HPDE6-E6E7 (cell line): ENCODE data around the gene MFNG.
A peak's percentile ranks its signal among the peaks of the same experiment; 100 is the strongest.
"Not testable (repeated sequence)": the region's sequence is repeated elsewhere in the genome, so short reads cannot be mapped to it uniquely, and the experiment has no call there.

Experiments
- DNase-seq: peaks from one replicate; pipeline ENCODE4 v3.0.0; 2011; ENCODE audit warnings: missing footprints; ENCODE audit errors: extremely low spot score

MFNG gene

DNA sequence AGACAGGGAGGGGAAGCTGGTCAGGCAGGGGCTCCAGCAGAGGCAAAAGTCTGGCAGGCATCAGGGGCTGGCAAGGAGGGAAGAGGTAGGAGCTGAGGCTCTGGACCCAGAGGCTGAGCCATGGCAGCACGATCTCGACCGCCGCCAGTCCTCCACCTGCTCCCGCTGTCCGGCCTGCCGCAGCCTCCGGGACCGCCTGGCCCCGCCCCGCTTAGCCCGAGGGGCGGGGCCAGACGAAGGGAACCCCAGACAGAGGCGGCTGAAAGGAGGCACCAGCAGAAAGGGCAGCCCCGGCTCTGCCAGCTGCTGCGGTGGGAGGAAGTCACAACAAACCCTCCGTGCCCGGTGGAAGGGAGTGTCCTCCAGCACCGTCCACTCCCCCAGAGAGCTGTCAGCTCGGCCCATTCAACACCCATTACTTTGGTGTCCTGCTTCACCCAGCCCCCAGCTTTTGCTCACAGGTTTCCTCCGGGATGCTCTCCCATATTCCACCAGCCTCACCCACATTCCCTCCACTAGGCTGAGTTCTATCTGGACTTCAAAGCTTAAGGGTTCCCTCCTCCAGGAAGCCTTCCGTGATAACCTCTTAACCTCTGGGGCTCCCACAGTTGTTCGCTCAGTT is at the start of gene MFNG:
Gene MFNG (minus strand): TSS at position 161 of the 622 bp plus-strand sequence. CDS start 207 bp downstream, outside the sequence.
- DNase-seq = peak; percentile 45

- no peak for DNase-seq
These were observed 49.0 kb upstream of the MFNG start for GRCh38 chr22:37535159-37535558.

DNA sequence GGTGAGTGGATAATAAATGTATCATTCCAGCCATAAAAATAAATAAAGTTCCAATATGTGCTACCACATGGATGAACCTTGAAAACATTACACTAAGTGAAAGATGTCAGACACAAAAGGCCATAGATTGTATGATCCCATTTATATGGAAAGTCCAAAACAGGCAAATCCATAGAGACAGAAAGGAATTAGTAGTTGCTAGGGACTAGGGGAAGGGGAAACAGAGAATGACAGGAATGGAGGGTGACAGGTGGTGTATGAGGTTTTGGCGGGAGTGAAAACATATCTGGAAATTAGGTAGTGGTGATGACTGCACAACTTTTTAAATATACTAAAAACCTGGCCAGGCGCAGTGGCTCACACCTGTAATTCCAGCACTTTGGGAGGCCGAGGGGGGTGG is 48.3 kb upstream of the MFNG start:
- no peak for DNase-seq

- DNase-seq = no peak
These were observed 47.8 kb upstream of the MFNG start for GRCh38 chr22:37533995-37534394.

GRCh38 chr22:37529652-37530345 is 43.6 kb upstream of the MFNG start:
- DNase-seq = no peak

GRCh38 chr22:37527952-37528351 is 41.8 kb upstream of the MFNG start:
- DNase-seq = not testable (repeated sequence)

GRCh38 chr22:37527081-37527752 is 41.0 kb upstream of the MFNG start:
- DNase-seq = not testable (repeated sequence)

DNA sequence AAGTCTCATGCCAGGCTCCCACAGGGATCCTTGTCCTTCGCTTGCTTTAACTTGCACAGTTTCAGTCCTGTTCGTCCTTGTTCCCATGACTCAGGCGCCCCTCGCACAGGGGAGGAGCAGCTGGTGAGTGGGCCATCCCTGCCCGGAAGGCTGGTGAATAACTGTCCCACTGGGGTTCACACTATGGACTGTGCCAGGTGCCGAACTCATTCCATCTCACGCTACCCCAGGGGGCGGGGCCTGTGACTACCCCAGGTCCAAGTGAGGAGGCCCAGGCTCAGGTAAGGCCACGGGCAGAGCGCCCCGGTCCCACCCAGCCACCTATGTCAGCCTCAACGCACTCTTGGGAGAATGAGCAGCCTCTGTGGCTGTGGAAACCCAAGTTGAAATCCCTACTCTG is 40.2 kb upstream of the MFNG start:
- DNase-seq = peak; percentile 64

DNA sequence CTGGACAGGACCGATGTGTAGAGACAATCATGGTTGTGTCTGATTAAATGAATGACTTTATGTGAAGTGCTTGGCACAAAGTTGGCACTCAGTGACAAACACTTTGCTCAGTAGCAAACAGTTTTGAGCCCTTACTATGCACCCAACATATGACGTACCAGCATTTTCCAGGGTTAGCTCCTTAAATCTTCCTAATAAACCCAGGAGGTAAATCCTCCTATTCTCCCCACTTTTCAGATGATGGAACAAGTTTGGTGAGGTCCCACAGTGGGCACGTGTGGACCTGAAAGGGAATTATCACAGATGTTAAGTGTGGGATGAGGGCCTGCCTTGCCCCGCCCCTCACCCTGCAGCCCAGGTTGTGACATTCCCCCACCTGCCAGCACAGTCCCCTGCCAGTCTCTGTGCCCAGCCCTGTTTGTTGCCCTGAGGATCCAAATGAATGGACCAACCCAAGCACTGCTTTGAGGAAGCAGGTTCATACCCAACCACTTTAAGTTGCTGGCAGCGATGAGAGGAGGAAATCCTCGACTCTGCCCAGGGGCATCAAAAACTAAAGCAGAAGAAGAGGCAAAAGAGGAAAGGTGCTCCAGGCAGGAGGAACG is 39.7 kb upstream of the MFNG start:
- DNase-seq = no peak

DNA sequence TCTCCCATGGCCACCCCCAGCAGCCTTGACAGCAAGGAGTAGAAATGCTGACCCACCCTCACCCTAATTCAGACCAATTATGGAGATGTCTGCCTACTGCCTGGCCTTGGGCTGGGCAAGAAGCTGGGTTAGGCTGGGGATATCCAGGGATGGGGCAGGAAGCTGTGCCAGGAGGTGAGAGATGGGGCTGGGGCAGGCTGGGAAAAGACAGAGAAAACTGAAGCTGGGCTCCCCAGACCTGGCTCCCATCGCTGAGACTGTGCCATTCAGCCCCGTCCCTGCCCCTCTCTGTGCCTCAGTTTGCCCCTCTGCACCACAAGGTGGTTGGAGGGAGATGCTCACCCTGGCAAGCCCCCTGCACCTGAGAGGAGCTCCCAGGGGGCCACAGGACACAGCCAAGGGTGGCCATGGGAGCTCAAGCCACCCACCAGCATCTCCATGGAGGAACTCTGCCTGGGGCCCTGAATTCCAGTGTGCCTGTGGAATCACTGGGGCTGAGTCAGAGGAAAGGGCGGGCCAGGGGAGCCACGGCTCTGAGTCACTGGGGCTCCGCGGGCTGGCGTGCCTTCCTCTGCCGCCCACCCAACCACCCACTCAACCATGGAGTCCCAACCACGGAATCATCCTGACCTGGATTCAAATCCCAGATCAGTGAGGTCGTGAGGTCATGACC is 39.0 kb upstream of the MFNG start:
- DNase-seq = peak; percentile 80

DNA sequence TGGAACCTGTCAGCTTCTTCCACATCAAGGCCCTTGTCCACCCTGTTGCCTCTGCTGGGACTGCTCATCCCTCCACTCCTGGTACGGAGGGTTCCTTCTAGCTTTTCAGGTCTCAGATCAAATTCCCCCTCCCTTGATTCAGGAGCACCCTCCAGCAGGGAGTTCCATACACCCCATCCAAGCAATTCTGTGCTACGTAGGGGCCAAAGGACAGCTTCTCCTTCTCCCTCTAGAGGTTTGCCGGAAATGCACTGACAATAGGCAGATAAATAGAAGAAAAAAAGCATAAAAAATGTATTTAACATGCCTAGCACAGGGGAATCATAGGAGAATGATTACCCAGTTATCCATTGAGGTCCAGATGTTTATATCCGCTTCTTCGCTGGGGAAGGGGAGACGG is 36.3 kb upstream of the MFNG start:
- no peak for DNase-seq

GRCh38 chr22:37521236-37521739 is 35.1 kb upstream of the MFNG start:
- no peak for DNase-seq

GRCh38 chr22:37520776-37521191 is 34.6 kb upstream of the MFNG start:
- DNase-seq = no peak

- DNase-seq = no peak
These were observed 33.3 kb upstream of the MFNG start, which contains the start of gene CARD10 for GRCh38 chr22:37519268-37520195. Gene CARD10 (minus strand): TSS chr22:37519415. CDS start chr22:37519200, 215 bp downstream.

GRCh38 chr22:37518509-37519267 is 32.5 kb upstream of the MFNG start:
- no peak for DNase-seq

GRCh38 chr22:37517826-37518450 is 31.8 kb upstream of the MFNG start:
- DNase-seq = no peak

DNA sequence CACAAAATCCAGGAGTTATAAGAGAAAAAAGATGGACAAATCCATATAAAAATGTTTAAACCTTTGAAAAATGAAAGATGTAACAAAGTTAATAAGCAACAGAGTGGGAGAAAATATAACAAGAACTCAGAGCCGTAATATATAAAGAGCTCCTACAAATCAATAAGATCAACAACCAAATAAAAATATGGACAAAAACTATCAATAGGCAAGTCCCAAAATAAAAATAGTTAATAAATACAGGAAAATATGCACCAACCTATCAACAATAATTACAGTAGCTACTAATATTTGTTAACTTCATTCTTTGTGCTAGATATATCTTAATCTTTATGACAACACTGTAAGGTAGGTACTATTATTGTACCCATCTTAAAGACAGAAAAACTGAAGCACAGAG is 30.3 kb upstream of the MFNG start:
- DNase-seq = no peak

GRCh38 chr22:37515901-37516300 is 29.7 kb upstream of the MFNG start:
- DNase-seq = no peak

GRCh38 chr22:37514526-37515051 is 28.4 kb upstream of the MFNG start:
- DNase-seq = no peak
